Ectodermal cell (in vitro differentiated cells): Measurements from ENCODE around the gene TRAK1.

Experiments
- H3K27ac ChIP-seq: 2 replicates; pipeline ENCODE4 v1.7.0; 2013; ENCODE audit warnings: mild to moderate bottlenecking, low read depth, low read length; ENCODE audit not compliant: insufficient read depth, poor library complexity, severe bottlenecking
- H3K27me3 ChIP-seq: 2 replicates; pipeline ENCODE4 v1.7.0; 2013; ENCODE audit warnings: mild to moderate bottlenecking, low read length; ENCODE audit not compliant: insufficient read depth, control insufficient read depth, poor library complexity, severe bottlenecking
- H3K36me3 ChIP-seq: one replicate; pipeline ENCODE4 v1.7.0; 2013; ENCODE audit warnings: low read length; ENCODE audit not compliant: control insufficient read depth, insufficient read depth
- H3K4me1 ChIP-seq: one replicate; pipeline ENCODE4 v1.7.0; 2013; ENCODE audit warnings: low read length; ENCODE audit not compliant: control insufficient read depth, insufficient read depth
- H3K4me3 ChIP-seq: 2 replicates; pipeline ENCODE4 v1.7.0; 2013; ENCODE audit warnings: low read depth, low read length, control low read depth; ENCODE audit not compliant: insufficient read depth
- H3K9me3 ChIP-seq: 2 replicates; pipeline ENCODE4 v1.7.0; 2013; ENCODE audit warnings: mild to moderate bottlenecking, low read length, moderate library complexity; ENCODE audit not compliant: control insufficient read depth
- WGBS, 2 experiments: methylation state at CpG; one replicate each; pipeline ENCODE4 v1.1.7; 2013; ENCODE audit warnings: missing lambda C conversion rate in 2 of 2; 5-methylcytosine and 5-hydroxymethylcytosine counted together

The TRAK1 gene

DNA sequence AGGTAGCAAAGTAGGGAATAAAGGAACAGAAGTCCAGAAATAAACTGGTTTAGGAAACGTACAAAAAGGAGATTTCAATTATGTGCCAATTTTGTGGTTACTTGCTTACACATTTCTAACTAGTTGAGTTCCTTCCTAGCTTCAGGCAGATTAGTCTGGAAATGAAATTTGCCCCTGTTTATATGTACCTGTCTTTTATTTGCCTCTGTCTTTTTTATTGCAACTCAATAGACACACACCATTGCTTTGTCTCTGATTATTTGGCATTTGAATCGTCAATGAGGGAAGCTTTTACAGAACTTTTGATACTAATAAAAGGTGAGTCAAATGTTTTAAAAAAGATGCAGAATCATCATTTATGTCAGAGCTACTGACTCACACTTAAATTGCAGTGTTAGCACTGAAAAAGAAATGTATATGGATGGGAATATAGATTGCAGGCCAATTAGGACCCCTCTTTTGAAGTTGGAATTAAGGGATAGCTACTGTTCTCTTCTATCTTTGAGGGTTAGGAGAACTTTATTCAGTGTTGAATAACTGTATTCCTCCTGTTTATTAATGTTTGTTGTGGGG is 60.5 kb downstream of the TRAK1 start:
- Histone ChIP-seq H3K4me1 (peaks cover 7% of the 10 kb centered on the region), H3K9me3 (no peaks in the 10 kb centered on the region), H3K27me3 (no peaks in the 10 kb centered on the region), H3K27ac (no peak overlapping the region), H3K36me3 (no peaks in the 10 kb centered on the region), H3K4me3 (no peak overlapping the region)
- 93 to 95% methylated on average over 2 of the region's 2 CpGs for WGBS, 2 experiments

- peaks cover 7% of the 10 kb centered on the region for H3K4me1 ChIP-seq
- no peak overlapping the region for H3K4me3 ChIP-seq
- no peaks in the 10 kb centered on the region for H3K9me3 ChIP-seq
- H3K27me3 ChIP-seq = no peaks in the 10 kb centered on the region
- WGBS, 2 experiments = 93 to 94% methylated on average over 5 of the region's 5 CpGs
- H3K27ac ChIP-seq = no peak overlapping the region
- no peaks in the 10 kb centered on the region for H3K36me3 ChIP-seq
Measured at GRCh38 chr3:42152193-42152592, 61.0 kb downstream of the TRAK1 start.

GRCh38 chr3:42153039-42153438 is 61.9 kb downstream of the TRAK1 start:
- Histone ChIP-seq H3K27me3 (no peaks in the 10 kb centered on the region), H3K4me3 (no peak overlapping the region), H3K9me3 (no peaks in the 10 kb centered on the region), H3K36me3 (no peaks in the 10 kb centered on the region), H3K27ac (no peak overlapping the region), H3K4me1 (peaks cover 7% of the 10 kb centered on the region)
- WGBS, 2 experiments = 90 to 96% methylated on average over 4 of the region's 4 CpGs

GRCh38 chr3:42157540-42158538 is 66.7 kb downstream of the TRAK1 start:
- Histone ChIP-seq H3K27ac (no peak overlapping the region), H3K27me3 (no peaks in the 10 kb centered on the region), H3K36me3 (no peaks in the 10 kb centered on the region), H3K9me3 (no peaks in the 10 kb centered on the region), H3K4me1 (peaks cover 4% of the 10 kb centered on the region), H3K4me3 (no peak overlapping the region)
- 84 to 90% methylated on average over 5 to 6 of the region's 8 CpGs for WGBS, 2 experiments

GRCh38 chr3:42159147-42159546 is 68.0 kb downstream of the TRAK1 start:
- Histone ChIP-seq H3K4me1 (peaks cover 4% of the 10 kb centered on the region), H3K4me3 (no peak overlapping the region), H3K27me3 (no peaks in the 10 kb centered on the region), H3K9me3 (no peaks in the 10 kb centered on the region), H3K36me3 (no peaks in the 10 kb centered on the region), H3K27ac (no peak overlapping the region)
- WGBS, 2 experiments = 70 to 73% methylated on average over 8 of the region's 8 CpGs

GRCh38 chr3:42159706-42160472 is 68.7 kb downstream of the TRAK1 start:
- Histone ChIP-seq H3K27me3 (no peaks in the 10 kb centered on the region), H3K4me1 (peaks cover 4% of the 10 kb centered on the region), H3K9me3 (no peaks in the 10 kb centered on the region), H3K36me3 (no peaks in the 10 kb centered on the region), H3K4me3 (peak overlapping the region; percentile 24), H3K27ac (peak overlapping the region; percentile 51)
- WGBS, 2 experiments = 4 to 6% methylated on average over 16 of the region's 16 CpGs

DNA sequence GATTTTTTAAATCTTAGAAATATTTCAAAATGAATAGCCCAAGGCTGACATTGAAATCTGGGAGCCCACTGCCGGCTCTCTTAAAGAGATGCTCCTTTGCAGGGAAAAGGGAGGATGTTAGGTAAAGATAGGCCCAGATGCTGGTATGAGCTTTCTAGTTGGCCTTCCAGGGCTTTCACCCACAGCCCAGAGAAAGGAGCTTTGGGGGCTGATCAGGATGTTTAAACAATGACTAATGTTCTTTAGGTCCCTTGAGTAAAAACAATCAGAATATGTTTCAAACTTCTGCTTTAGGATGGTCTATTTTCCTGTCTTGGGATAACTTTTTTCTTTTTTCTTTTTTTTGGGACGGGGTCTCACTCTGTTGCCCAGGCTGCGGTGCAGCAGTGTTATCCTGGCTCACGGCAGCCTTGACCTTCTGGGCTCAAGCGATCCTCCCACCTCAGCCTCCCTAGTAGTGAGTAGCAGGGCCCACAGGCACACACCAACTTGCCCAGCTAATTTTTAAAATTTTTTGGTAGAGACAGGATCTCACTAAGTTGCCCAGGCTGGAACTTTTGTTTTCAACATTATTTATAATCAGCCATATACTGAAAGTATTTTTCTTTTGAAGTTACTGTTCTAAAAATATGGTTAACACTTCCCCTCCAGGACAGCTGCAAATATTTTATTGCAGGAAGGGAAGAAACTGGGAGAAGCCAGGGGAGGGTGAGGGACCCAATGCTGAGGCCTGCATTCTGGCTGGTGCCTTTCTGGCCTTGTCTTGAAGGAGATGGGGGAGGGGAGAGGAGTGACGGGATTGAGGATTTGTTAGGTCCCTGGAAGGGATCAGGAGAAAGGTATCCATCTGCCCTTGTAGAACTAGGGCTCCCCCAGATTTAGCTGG is 70.1 kb downstream of the TRAK1 start:
- Histone ChIP-seq H3K27ac (no peak overlapping the region), H3K27me3 (no peaks in the 10 kb centered on the region), H3K4me3 (no peak overlapping the region), H3K36me3 (no peaks in the 10 kb centered on the region), H3K9me3 (no peaks in the 10 kb centered on the region), H3K4me1 (peaks cover 4% of the 10 kb centered on the region)
- 89 to 90% methylated on average over 6 of the region's 6 CpGs for WGBS, 2 experiments

DNA sequence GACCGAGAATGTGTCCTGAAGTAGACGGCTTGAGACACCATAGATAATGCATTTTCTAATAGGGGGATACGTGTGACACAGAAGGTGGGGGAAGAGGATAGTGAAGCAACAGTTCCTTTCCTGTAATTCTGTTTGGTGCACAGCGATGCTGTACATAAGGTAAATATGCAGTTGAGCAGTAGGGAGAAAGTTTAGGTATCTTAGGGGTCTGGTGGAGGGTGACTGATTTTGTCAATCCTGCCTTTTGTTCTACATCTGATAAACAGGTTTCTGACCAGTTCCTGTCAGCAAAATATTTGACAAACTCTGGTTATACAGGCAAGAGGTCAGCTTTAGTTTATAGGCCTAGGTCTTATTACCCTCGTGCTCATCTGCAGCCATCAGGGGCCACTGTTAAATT is 71.3 kb downstream of the TRAK1 start:
- Histone ChIP-seq H3K4me1 (peaks cover 4% of the 10 kb centered on the region), H3K27ac (no peak overlapping the region), H3K9me3 (no peaks in the 10 kb centered on the region), H3K27me3 (no peaks in the 10 kb centered on the region), H3K4me3 (no peak overlapping the region), H3K36me3 (no peaks in the 10 kb centered on the region)
- 93% methylated on average over 5 of the region's 5 CpGs for WGBS, 2 experiments

DNA sequence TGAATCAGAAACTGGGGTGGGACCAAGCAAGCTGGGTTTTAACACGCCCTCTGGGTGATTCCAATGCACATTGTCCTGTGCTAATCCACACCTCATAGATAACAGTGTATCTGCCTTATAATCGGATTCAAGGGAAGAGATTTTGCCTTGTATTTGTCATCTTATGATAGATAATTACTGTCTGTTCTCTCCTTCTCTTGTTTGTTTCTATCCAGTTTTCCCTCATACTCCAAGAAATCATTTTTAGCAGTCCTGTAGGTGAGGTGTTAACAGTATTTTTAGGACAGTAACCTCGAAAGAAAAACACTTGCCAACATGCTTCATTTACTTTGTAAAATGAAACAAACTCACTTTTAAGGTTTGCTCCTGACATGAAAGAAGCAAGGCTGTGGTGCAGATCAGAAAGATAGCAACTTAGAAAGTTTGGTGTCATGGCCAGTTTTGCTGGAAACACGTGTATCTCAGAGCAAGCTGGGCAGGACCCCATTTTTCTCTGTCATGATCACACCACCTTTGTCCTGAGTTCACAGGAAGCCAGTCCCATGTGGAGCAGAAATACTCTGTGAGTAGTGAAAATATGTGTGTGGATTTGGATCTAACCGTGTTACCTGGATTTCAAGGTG is 72.6 kb downstream of the TRAK1 start:
- peaks cover 4% of the 10 kb centered on the region for H3K4me1 ChIP-seq
- WGBS, 2 experiments = 92 to 97% methylated on average over 4 to 5 of the region's 5 CpGs
- no peaks in the 10 kb centered on the region for H3K27me3 ChIP-seq
- no peak overlapping the region for H3K4me3 ChIP-seq
- H3K9me3 ChIP-seq = no peaks in the 10 kb centered on the region
- H3K36me3 ChIP-seq = no peaks in the 10 kb centered on the region
- H3K27ac ChIP-seq = no peak overlapping the region
